Measurements from ENCODE around the gene FBXL17.

Gene FBXL17

DNA sequence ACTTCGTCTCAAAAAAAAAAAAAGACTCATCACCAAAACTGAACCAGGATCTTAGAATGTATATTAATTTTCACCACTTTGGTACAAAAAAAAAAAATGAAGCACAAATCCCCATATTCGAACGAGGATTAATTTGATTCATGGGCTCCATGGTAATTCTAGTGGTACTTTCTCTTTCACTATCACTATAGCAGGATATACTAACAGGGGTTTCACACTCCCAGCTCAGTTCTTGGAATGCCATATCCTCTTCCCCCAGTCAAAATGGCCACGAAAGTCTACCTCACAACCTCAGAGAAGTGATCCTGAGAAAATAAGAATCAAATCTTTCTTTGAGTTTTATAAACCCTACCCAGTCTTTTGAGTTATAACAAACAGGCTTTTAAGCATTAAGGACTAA, 235.7 kb downstream of the FBXL17 start:
- no peak for DNase-seq

DNA sequence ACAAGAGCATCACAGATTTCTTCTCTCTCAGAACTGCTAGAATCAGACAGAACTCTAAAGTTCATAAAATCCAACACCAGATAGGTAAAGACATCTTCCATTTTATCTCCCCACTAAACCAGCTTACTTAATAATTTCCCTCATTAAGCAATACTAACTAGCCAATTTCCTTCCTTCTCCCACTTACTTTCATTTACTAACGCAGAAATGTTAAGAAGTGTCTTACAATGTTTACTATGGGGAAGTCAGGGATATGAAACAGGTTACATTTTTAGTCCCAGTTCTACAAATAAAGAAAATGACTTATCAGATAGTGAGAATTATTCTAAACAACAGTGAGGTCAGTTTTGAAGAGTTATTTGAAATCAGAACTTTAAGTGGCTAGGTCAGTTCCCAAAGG, 236.5 kb downstream of the FBXL17 start:
- no peak for DNase-seq

DNA sequence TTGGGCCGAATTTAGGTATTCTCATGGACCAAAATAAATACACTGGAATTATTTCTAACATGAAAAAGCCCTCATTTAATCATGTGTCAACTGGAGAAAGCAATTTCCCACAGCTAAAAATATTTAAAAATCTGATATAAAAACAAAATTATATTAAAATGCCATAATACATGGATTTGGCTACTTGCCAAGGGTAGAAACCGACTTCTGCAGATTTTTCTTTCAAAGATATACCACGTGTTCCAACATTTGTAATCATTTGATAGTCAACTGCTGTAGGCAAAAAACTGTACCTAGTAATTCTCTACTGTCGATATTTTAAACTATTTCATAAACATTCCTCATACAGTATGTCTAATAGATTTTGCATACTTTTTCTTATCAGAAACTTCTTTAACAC, 237.6 kb downstream of the FBXL17 start:
- no peak for DNase-seq

DNA sequence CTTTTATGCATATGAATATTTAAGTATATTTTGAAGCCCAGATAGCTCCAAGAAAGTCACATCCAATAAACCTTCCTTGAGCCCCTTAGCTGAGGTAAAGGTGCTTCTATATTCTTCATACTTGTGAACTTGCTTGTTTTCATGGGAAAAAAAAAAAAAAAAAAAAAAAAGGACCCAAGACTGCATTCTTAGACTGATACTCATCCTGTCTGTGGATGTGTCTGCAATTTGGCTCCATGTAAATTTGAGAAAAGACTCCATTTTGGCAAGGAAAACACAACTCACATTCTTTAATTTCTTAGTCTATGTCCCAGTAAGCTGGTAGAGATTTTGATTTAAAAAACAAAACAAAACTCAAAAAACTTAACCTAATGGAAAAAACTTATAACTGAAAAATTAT, 238.3 kb downstream of the FBXL17 start:
- DNase-seq: no peak

DNA sequence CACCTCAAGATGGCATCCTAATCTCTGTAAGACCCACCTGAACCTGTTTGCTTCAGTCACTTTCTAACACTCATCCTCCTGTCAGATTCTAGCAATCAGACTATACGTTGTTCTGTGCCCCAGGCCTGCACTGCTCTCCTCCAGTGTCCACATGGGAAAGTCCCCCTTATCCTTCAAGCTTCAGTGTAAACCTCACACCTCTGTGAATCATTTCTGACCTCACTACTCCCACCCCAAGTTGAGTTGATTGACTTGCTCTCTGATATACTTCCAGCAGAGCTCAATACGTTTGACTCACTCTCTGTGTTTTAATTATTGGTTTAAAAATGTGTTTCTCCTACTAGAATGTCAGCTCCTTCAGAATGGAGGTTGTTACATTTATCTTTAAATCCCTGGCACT, 240.2 kb downstream of the FBXL17 start:
- no peak for DNase-seq

- no peak for DNase-seq
Observed at GRCh38 chr5:108136493-108136892, 245.4 kb downstream of the FBXL17 start.

GRCh38 chr5:108129129-108129528, 252.8 kb downstream of the FBXL17 start:
- DNase-seq: no peak

GRCh38 chr5:108125771-108126511, 256.0 kb downstream of the FBXL17 start:
- DNase-seq: no peak

DNA sequence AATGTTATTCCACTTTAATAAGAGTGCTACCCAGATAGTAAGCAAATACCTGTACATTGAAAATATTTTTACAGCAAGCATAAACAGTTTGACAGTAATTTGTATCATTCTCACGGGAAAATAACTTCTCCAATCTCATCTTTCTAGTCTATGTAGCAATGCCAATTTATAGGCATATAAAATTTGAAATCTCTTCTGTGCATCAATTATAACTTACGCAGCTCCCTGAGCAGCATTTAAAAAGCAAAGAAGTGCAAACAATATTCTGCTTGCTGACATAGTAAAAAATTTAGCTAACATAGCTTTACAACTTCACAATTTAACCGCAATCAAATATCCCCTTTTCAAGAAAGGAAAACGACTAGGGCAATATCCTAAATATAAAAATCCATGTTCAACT, 257.3 kb downstream of the FBXL17 start:
- DNase-seq: no peak

DNA sequence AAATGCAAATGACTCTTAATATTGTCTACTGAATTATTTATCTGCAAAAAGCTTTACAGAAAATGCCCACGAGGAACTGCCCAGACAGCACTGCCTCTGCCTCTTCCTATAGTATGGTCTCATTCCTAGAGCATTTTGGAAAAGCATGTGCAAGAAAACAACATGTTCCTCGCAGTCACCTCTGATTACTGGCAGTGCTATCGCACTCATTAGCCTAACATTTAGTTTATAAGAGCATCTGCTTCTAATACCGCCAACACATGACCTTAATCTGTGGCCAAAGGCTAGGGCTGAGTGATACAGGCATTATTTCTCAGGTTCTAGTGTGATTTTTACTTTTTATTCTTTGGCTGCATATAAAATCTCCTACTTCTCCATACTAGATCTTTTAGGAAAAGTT, 259.2 kb downstream of the FBXL17 start:
- no peak for DNase-seq

DNA sequence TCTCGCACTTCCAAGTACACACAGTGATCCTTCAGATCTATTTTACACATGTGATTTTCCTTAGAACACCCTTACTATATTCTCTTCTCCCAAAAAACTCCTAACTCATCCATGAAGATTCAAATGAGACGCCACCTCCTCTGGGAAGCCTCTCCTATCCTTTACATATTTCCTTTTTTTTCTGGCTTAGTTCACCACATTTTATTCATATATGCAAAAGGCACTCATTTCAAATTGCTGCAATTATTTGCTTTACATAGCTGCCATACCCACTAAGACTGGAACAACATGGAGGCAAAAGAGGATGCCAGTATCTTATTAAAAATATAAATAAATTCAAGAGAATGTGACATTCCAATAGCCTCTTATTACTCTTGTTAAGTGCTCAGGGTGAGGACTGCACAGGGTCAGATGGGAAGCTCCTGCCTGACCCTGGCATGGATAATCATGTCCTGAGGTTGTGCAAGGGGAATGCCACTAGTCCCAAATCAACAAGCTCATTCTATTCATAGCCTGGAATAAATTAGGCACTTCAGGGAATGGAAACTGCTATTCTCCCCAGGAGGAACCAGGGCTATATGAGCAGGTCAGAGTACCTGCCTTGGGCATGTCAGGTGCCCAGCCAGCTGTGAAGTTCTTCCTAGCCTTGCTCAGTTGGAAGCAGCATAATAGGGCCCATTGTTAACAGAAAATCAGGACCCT, 262.9 kb downstream of the FBXL17 start:
- no peak for DNase-seq

DNA sequence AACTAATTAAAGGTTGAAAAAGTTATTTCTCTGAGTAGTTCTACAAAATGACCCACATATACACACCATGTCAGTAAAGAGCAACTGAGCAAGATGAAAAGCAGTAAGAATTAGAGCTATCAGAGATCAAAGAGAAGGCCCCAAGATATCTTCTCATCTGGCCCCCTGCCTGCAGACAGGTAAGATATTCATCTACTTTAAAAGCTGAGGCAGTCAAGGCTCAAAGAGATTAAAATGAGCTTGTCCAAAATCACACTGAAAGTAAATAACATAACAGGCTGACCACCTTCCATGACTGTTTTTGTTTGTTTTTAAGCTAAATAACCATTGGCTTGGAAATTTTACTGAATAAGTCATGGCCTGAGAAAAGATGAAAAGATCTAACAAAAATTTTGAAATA, 266.2 kb downstream of the FBXL17 start:
- no peak for DNase-seq

- no peak for DNase-seq
Observed at GRCh38 chr5:108113950-108114349, 267.9 kb downstream of the FBXL17 start.

GRCh38 chr5:108111736-108112135, 270.2 kb downstream of the FBXL17 start:
- no peak for DNase-seq

DNA sequence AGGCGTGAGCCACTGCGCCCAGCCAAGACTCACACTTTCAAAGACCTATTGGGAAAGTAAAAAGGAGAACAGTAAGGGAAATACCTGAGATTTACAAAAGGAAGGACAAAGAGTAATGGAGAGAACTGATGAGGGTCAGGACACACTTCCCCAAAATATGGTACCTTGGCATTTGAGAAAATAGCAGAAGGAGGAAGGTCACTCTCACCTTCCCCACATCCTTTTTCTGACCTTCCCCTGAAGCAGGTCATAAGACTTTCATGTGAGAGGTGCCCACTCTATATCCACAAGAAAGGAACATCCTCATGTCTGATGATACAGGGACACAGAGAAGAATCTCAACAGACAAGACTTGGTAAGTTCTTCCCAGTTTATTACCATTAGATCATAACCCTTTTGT, 272.8 kb downstream of the FBXL17 start:
- DNase-seq: no peak

GRCh38 chr5:108104448-108104847, 277.4 kb downstream of the FBXL17 start:
- no peak for DNase-seq

DNA sequence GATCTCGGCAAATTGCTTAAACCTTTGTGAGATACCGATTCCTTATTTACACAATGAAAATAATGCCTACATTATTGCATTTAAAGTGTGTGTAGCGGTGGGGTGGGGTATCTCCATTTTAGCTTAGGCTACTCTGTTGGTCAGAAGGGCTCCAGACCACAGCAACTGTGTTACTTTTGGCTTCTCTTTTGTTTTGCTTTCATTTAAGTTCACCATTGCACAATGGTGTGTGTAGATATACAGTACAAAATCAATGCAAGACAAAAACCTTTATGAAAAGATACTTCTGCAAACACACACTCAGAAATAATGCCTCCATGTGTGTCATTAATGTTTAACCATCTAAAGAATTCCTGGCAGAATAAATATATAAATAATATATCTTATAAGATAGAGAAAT, 279.4 kb downstream of the FBXL17 start:
- no peak for DNase-seq

DNA sequence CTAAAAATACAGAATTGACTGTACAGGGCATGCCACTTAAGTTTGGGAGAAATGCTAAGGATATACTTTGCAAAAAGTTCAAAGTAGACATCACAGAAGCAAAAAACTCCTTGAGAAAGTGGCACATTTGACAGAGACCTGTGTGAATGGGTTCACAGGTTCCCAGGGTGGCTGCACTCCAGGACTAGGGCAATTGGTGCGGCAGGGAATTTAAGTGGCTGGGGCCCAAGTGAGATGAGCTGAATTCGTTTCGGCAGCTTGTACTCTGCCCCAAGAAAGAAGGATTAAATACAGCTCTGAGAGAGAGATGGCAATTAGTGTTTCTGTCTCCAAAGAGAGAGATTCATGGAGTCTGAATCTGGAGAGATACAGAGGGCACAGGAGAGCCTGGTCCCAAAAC, 280.1 kb downstream of the FBXL17 start:
- no peak for DNase-seq

DNA sequence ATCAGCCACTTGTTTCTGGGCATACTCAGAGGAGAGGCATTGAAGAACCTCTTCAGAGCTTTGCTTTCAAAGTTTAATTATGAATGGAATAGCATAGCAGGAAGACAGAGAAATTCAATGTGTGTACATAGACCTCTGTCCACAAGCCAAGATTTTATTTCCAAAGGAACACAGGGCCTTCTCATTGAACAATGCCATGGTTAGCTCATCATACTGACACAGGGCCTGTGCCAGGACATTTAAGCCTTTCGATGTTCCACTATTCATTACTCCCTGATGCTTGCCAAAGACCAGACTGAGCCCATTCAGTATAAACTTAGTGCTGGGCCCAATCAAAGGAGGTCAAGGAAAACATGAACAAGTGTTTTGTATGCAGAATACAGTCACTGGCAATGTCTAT, 280.8 kb downstream of the FBXL17 start:
- no peak for DNase-seq

GRCh38 chr5:108094800-108095199, 287.1 kb downstream of the FBXL17 start:
- DNase-seq: no peak

- DNase-seq: no peak
Observed at GRCh38 chr5:108093186-108093585, 288.7 kb downstream of the FBXL17 start.

- no peak for DNase-seq
Observed at GRCh38 chr5:108090946-108091345, 291.0 kb downstream of the FBXL17 start.

DNA sequence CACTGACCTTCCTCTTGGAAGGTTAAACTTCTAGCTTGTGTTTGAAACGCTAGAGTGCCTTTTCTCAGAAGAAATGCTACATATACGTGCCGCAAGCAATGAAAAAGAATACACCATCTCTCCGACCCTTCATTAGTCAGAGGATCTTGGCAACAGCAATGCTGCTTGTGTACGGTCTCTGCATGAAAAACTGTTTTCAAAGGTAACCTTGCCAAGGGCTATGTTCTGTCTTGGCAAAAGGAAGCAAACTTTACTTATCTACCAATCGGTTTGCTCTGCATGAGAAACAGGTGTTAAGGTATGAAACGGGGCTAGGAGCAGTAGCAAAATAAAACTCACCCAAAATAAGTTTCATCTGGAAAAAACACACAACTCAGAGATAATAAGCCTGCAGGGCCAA, 297.8 kb downstream of the FBXL17 start:
- no peak for DNase-seq

DNA sequence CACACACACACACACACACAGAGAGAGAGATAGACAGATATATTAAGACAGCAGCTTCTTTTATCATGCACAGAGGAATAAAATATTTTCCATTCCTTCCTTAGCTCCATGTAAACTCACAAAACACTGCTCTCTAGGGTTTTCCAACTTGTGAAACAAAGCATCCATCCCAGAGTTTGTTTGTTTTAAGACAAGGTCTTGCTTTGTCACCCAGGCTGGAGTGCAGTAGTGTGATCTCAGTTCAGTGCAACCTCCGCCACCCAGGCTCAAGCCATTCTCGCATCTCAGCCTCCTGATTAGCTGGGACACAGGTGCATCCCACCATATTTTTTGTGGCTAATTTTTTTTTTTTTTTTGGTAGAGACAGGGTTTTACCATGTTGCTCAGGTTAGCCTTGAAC, 298.7 kb downstream of the FBXL17 start:
- no peak for DNase-seq

GRCh38 chr5:108081707-108082106, 300.2 kb downstream of the FBXL17 start:
- DNase-seq: no peak

All from CD4-positive, alpha-beta T cell treated with Interleukin-4 for 4 hours (primary cell).